HL-60 (cell line): Measurements from ENCODE around the gene PSMA5.

ENCODE experiments used
- GABPA ChIP-seq: IDR thresholded peaks from 2 replicates; pipeline ENCODE4 v1.6.1; 2012; ENCODE audit warnings: low read depth
- POLR2AphosphoS5 ChIP-seq: IDR thresholded peaks from 2 replicates; pipeline ENCODE4 v1.6.1; 2012; ENCODE audit warnings: low read depth
- SPI1 ChIP-seq: IDR thresholded peaks from 2 replicates; pipeline ENCODE4 v1.6.1; 2012; ENCODE audit warnings: low read depth, mild to moderate bottlenecking, borderline replicate concordance
- TF ChIP-seq, protein P1 (sequence below): IDR thresholded peaks from one replicate; pipeline ENCODE4 v1.5.1; 2011; ENCODE audit warnings: low read length, control low read depth, inconsistent platforms; ENCODE audit not compliant: insufficient read depth
- TF ChIP-seq, protein P2 (sequence below): IDR thresholded peaks from 2 replicates; pipeline ENCODE4 v1.6.1; 2012; ENCODE audit warnings: low read depth; ENCODE audit not compliant: insufficient replicate concordance

DNA sequence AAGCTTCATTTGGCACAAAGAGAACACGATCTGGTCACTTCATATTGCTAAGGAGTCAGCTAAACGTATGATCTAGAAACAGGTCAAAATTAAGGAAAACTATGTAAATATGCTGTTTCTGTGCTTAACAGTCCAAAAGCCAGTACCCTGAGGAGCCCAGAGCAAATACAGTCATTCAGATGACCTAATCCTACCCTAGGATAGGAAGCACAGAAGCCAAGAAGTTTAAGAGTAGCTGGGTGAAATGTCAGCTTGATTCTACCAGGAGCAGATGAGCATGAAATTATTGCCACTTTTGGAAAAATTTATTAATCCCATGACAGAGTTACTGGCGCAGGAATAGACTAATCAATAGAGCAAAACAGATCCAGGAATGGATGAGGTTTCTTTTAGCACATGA is 46.8 kb downstream of the PSMA5 start:
- TF ChIP-seq POLR2AphosphoS5 (no peak), GABPA (no peak), SPI1 (no peak)
- TF ChIP-seq, protein P1, sequence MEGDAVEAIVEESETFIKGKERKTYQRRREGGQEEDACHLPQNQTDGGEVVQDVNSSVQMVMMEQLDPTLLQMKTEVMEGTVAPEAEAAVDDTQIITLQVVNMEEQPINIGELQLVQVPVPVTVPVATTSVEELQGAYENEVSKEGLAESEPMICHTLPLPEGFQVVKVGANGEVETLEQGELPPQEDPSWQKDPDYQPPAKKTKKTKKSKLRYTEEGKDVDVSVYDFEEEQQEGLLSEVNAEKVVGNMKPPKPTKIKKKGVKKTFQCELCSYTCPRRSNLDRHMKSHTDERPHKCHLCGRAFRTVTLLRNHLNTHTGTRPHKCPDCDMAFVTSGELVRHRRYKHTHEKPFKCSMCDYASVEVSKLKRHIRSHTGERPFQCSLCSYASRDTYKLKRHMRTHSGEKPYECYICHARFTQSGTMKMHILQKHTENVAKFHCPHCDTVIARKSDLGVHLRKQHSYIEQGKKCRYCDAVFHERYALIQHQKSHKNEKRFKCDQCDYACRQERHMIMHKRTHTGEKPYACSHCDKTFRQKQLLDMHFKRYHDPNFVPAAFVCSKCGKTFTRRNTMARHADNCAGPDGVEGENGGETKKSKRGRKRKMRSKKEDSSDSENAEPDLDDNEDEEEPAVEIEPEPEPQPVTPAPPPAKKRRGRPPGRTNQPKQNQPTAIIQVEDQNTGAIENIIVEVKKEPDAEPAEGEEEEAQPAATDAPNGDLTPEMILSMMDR, result no peak
- TF ChIP-seq, protein P2, sequence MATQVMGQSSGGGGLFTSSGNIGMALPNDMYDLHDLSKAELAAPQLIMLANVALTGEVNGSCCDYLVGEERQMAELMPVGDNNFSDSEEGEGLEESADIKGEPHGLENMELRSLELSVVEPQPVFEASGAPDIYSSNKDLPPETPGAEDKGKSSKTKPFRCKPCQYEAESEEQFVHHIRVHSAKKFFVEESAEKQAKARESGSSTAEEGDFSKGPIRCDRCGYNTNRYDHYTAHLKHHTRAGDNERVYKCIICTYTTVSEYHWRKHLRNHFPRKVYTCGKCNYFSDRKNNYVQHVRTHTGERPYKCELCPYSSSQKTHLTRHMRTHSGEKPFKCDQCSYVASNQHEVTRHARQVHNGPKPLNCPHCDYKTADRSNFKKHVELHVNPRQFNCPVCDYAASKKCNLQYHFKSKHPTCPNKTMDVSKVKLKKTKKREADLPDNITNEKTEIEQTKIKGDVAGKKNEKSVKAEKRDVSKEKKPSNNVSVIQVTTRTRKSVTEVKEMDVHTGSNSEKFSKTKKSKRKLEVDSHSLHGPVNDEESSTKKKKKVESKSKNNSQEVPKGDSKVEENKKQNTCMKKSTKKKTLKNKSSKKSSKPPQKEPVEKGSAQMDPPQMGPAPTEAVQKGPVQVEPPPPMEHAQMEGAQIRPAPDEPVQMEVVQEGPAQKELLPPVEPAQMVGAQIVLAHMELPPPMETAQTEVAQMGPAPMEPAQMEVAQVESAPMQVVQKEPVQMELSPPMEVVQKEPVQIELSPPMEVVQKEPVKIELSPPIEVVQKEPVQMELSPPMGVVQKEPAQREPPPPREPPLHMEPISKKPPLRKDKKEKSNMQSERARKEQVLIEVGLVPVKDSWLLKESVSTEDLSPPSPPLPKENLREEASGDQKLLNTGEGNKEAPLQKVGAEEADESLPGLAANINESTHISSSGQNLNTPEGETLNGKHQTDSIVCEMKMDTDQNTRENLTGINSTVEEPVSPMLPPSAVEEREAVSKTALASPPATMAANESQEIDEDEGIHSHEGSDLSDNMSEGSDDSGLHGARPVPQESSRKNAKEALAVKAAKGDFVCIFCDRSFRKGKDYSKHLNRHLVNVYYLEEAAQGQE, result no peak
